K562 (cell line): Measurements from ENCODE around the gene MTTP. TPM values are rescaled to one million over a fixed set of nuclear protein-coding genes. Genes with fewer than 3 reads are reported as not detected.

ENCODE experiments used
- ATAC-seq: fragments of 200-7000 bp; cut with Tn5 transposase; 3 replicates; pipeline ENCODE4 v1.9.1; 2020; ENCODE audit warnings: moderate library complexity
- BruUV-seq: library from RNA; stranded (reverse); fragments of 400-500 nt; replicated peaks from 2 replicates; lab custom pipeline; 2021; lab: Mats Ljungman, UMichigan
- CTCF ChIA-PET: fragments of 300-600 bp; formaldehyde crosslinking; extraction: SDS; loops from one replicate; lab custom pipeline; 2021; ENCODE audit warnings: low intra/inter-chr PET ratio; lab: Yijun Ruan, JAX
- POLR2A ChIA-PET: fragments of 300-600, 350-650 bp; sonication (Branson Sonifier 250); formaldehyde crosslinking; extraction: SDS; loops from one replicate; lab custom pipeline; 2021; ENCODE audit warnings: antibody characterized with exemption, inconsistent platforms; lab: Yijun Ruan, JAX
- DNase-seq, 4 experiments: peaks; one replicate each; pipeline versions ENCODE4 v3.0.0 to v3.0.0-alpha.2; 2011 to 2018; ENCODE audit warnings: low spot score in 3 of 4, mixed read lengths in 3 of 4; ENCODE audit errors: extremely low read depth in 1 of 4
- FAIRE-seq: peaks from 2 replicates; lab custom pipeline; 2011; peaks lifted over from hg19 to GRCh38; lab: Jason Lieb, UNC
- H2AFZ ChIP-seq: 2 replicates; pipeline ENCODE4 v1.6.0; 2011; ENCODE audit warnings: low read depth, low read length, control low read depth, inconsistent platforms
- H3K27ac ChIP-seq: fragments of 200-600 bp; 3 replicates; pipeline ENCODE4 v1.8.0; 2011; ENCODE audit warnings: low read depth, mild to moderate bottlenecking, control low read depth, inconsistent platforms, low read length, moderate library complexity, mixed read lengths; ENCODE audit errors: extremely low read depth
- H3K27me3 ChIP-seq, 2 experiments: fragments of 300-600 bp in 1 of 2; 2 replicates in 1 of 2; 3 replicates in 1 of 2; pipeline versions ENCODE4 v1.6.0 to v1.8.0; 2011; ENCODE audit warnings: inconsistent platforms in 2 of 2, low read length in 2 of 2, mild to moderate bottlenecking in 1 of 2, mixed read lengths in 1 of 2, moderate library complexity in 1 of 2; ENCODE audit not compliant: control insufficient read depth in 2 of 2, insufficient read depth in 2 of 2
- H3K36me3 ChIP-seq: fragments of 300-600 bp; 3 replicates; pipeline ENCODE4 v1.8.0; 2011; ENCODE audit warnings: mild to moderate bottlenecking, low read length, inconsistent platforms; ENCODE audit not compliant: control insufficient read depth, insufficient read depth
- H3K4me1 ChIP-seq, 2 experiments: fragments of 200-600 bp in 1 of 2; replicated peaks in 1 of 2; 2 replicates in 1 of 2; 3 replicates in 1 of 2; pipeline versions ENCODE4 v1.5.1 to v1.8.0; 2011; ENCODE audit warnings: inconsistent platforms in 2 of 2, low read length in 2 of 2, mild to moderate bottlenecking in 1 of 2, mixed read lengths in 1 of 2, moderate library complexity in 1 of 2; ENCODE audit not compliant: control insufficient read depth in 2 of 2, insufficient read depth in 2 of 2
- H3K4me2 ChIP-seq: 2 replicates; pipeline ENCODE4 v1.6.1; 2011; ENCODE audit warnings: low read length, control low read depth, inconsistent platforms, mixed read lengths; ENCODE audit not compliant: insufficient read depth
- H3K4me3 ChIP-seq: fragments of 200-600 bp; sonication (generic), shearing (Covaris generic); 2 replicates; pipeline ENCODE4 v1.5.1; 2016; ENCODE audit warnings: control low read depth, inconsistent platforms
- H3K79me2 ChIP-seq: fragments of 200-600 bp; 3 replicates; pipeline ENCODE4 v1.8.0; 2011; ENCODE audit warnings: low read length, inconsistent platforms; ENCODE audit not compliant: control insufficient read depth, insufficient read depth
- H3K9ac ChIP-seq, 2 experiments: 2 replicates each; pipeline versions ENCODE4 v1.6.0 to v1.6.1; 2011; ENCODE audit warnings: low read depth in 2 of 2, low read length in 2 of 2, control low read depth in 1 of 2, inconsistent platforms in 1 of 2, mild to moderate bottlenecking in 1 of 2, mixed read lengths in 1 of 2; ENCODE audit not compliant: insufficient read depth in 1 of 2
- H3K9me1 ChIP-seq: one replicate; pipeline ENCODE4 v1.6.0; 2011; ENCODE audit warnings: inconsistent platforms, mild to moderate bottlenecking, low read length, moderate library complexity; ENCODE audit not compliant: control insufficient read depth, insufficient read depth
- H3K9me3 ChIP-seq: replicated peaks from 2 replicates; pipeline ENCODE4 v1.5.1; 2011; ENCODE audit warnings: low read depth, low read length, inconsistent platforms; ENCODE audit not compliant: control insufficient read depth, insufficient read depth
- H4K20me1 ChIP-seq: replicated peaks from 2 replicates; pipeline ENCODE4 v1.6.1; 2011; ENCODE audit warnings: low read length, inconsistent platforms, mixed read lengths; ENCODE audit not compliant: control insufficient read depth, insufficient read depth
- MGA ChIP-seq: fragments of 450-650 bp; IDR thresholded peaks from 2 replicates; pipeline ENCODE4 v1.6.1; 2016; ENCODE audit warnings: mild to moderate bottlenecking, moderate library complexity
- MYBL2 ChIP-seq, 2 experiments: fragments of 450-650 bp in 1 of 2; sonication (generic) in 1 of 2; formaldehyde crosslinking in 1 of 2; IDR thresholded peaks; 2 replicates each; pipeline versions ENCODE4 v1.6.1 to v1.8.1; 2017 to 2022; ENCODE audit warnings: borderline replicate concordance in 1 of 2, inconsistent platforms in 1 of 2, low read depth in 1 of 2, mild to moderate bottlenecking in 1 of 2, missing genetic modification reagents in 1 of 2, moderate library complexity in 1 of 2
- RUNX1 ChIP-seq: sonication (generic); IDR thresholded peaks from 2 replicates; pipeline ENCODE4 v1.6.1; 2016; ENCODE audit warnings: antibody characterized with exemption, low read depth
- VEZF1 ChIP-seq: fragments of 200-800 bp; sonication (Bioruptor generic); IDR thresholded peaks from 2 replicates; pipeline ENCODE4 v1.6.1; 2017; ENCODE audit warnings: missing genetic modification characterization, missing compliant biosample characterization
- ZNF175 ChIP-seq: fragments of 200-800 bp; sonication (Bioruptor generic); IDR thresholded peaks from 2 replicates; pipeline ENCODE4 v1.6.1; 2016; ENCODE audit warnings: low read depth, mild to moderate bottlenecking, missing genetic modification characterization, missing compliant biosample characterization
- ZNF830 ChIP-seq: fragments of 250-450 bp; sonication (Bioruptor Pico); IDR thresholded peaks from 2 replicates; pipeline ENCODE4 v1.5.0; 2021; ENCODE audit warnings: mild to moderate bottlenecking
- WGBS: fragments of 100-300 bp; shearing (Covaris generic); methylation state at CpG from one replicate; pipeline ENCODE4 v1.1.6; 2016; ENCODE audit warnings: low coverage, mixed read lengths; ENCODE audit not compliant: insufficient coverage; ENCODE audit errors: missing lambda C conversion rate; 5-methylcytosine and 5-hydroxymethylcytosine counted together
- in situ Hi-C: fragments of 300-500 bp; cut with MboI; formaldehyde crosslinking; loops from 4 replicates; pipeline ENCODE4 v1.15.0; 2018; ENCODE audit warnings: inconsistent platforms, mixed read lengths
- intact Hi-C: fragments of 100-400 bp; cut with micrococcal nuclease; formaldehyde crosslinking; loops from 2 replicates; pipeline ENCODE4 v1.14.2; 2022
- polyA plus RNA-seq, 8 experiments: library from polyadenylated mRNA; depleted of rRNA in 4 of 8; stranded (reverse) in 5 of 8; unstranded in 3 of 8; fragments of >200 nt; fragmentation: Nextera tagmentation in 2 of 8; fragmentation: Illumina TruSeq in 1 of 8; extraction: Ambion mirVana in 2 of 8; extraction: Trizol in 1 of 8; gene quantifications; 2 replicates each; pipeline versions ENCODE4 v1.2.1 to v1.2.3, GENCODE V29; 2011 to 2014; ENCODE audit warnings: inconsistent platforms in 1 of 8, missing spikeins in 1 of 8
- total RNA-seq, 7 experiments: library from RNA; depleted of rRNA in 6 of 7; stranded (reverse); fragments of >200 nt in 6 of 7; fragmentation: Illumina TruSeq in 2 of 7; extraction: Trizol in 2 of 7; gene quantifications; 2 replicates each; pipeline versions ENCODE4 v1.2.1 to v1.2.3, GENCODE V29; 2011 to 2021; ENCODE audit warnings: low replicate concordance in 1 of 7
- TF ChIP-seq, protein P1 (sequence below): fragments of 450-650 bp; conservative IDR thresholded peaks from 2 replicates; pipeline ENCODE4 v1.6.1; 2016; ENCODE audit warnings: missing genetic modification characterization, low read depth, mild to moderate bottlenecking, missing compliant biosample characterization, moderate library complexity

Gene MTTP
- total and polyA plus RNA-seq, 9 of the 15 experiments (the other 6 are each of a cell fraction or from before 2014, with no cell fraction given) = 0.01 to 0.29 (median 0.04) TPM; not detected in 2

GRCh38 chr4:99653916-99654315, 79.3 kb downstream of the MTTP start:
- Histone ChIP-seq H3K9me3 (no peaks in the 10 kb centered on the region), H3K27ac (no peak overlapping the region), H3K27me3 (peaks cover 50 to 67% of the 10 kb centered on the region in 2 experiments), H4K20me1 (no peaks in the 10 kb centered on the region; the same call in 1 of the 2 replicates), H3K9me1 (no peaks in the 10 kb centered on the region), H3K9ac (no peak overlapping the region; a peak in 1 of 4 replicates), H3K4me2 (no peak overlapping the region), H3K79me2 (no peaks in the 10 kb centered on the region), H2AFZ (no peak overlapping the region), H3K4me3 (no peak overlapping the region), H3K36me3 (no peaks in the 10 kb centered on the region), H3K4me1 (peaks cover 0 to 20% of the 10 kb centered on the region in 2 experiments; a peak in 2 of 5 replicates)
- in situ Hi-C loops = no loop called here
- intact Hi-C loops = no loop called here
- no peak; the same call in 2 of the 3 replicates for ATAC-seq
- ChIA-PET POLR2A (interaction anchor here (0.6 kb wide), 1 partner anchor 10 kb away, joined by 3 read pairs; no protein-coding TSS in a partner anchor), CTCF (no interaction called here)
- BruUV-seq = no TSS peak
- 0% methylated on average over 6 of the region's 9 CpGs for WGBS
- DNase-seq = no peak
- no peak for FAIRE-seq
- TF ChIP-seq ZNF175 (CRISPR knock-in tag) (no peak), VEZF1 (no peak), MYBL2 (IDR thresholded peaks at IDR 0.05; ENCODE audit: low read depth) (no peak), MYBL2 (CRISPR knock-in tag; IDR thresholded peaks at IDR 0.05; ENCODE audit: borderline replicate concordance) (no peak), MGA (no peak), RUNX1 (no peak), ZNF830 (no peak)
- TF ChIP-seq, protein P1, sequence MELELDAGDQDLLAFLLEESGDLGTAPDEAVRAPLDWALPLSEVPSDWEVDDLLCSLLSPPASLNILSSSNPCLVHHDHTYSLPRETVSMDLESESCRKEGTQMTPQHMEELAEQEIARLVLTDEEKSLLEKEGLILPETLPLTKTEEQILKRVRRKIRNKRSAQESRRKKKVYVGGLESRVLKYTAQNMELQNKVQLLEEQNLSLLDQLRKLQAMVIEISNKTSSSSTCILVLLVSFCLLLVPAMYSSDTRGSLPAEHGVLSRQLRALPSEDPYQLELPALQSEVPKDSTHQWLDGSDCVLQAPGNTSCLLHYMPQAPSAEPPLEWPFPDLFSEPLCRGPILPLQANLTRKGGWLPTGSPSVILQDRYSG (tag) = no peak
